Measurements from ENCODE around the gene ANTXRL.
"Not testable (repeated sequence)": the region's sequence is repeated elsewhere in the genome, so short reads cannot be mapped to it uniquely, and the experiment has no call there.

The ANTXRL gene

GRCh38 chr10:46286991-46287693, at the start of gene ANTXRL:
TSS of gene ANTXRL (plus strand) at chr10:46286997. CDS start at chr10:46287263, 266 bp downstream.
- DNase-seq: no peak

- no peak for DNase-seq
Observed at GRCh38 chr10:46237815-46238510, 48.8 kb upstream of the ANTXRL start.

GRCh38 chr10:46239247-46239646, 47.5 kb upstream of the ANTXRL start:
- DNase-seq: no peak

DNA sequence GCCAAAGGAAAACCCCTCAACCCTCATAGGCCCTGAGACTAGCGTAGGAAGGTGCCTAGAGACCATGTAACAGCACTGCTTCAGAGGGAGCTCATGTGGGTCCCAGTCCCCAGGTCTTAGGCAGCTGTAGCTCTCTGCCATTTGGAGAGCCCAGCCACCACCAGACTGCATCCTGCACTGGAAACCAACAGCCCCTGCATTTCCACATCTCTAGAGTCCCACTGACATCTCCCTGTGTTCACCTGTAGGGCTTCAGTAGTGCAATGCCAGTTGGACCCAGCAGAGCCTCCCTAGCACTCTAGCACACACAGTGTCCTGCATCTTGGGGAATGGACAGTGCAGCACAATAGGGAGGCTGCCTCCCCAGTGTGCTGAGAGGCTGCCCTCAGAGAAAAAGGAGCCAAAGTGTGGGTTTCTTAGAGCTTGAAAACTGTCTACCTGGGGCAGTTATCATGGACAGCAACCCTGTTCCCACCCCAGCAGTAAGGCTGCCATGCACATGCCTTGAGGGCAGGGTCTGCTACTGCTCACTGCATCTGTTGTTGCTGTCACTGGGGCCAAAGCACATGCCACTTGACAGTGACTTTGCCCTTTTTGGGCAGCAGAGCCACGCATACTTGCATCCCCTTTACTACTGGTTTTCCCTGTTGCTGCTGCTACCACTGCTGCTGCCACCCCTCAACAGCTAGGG, 46.7 kb upstream of the ANTXRL start:
- DNase-seq: no peak

DNA sequence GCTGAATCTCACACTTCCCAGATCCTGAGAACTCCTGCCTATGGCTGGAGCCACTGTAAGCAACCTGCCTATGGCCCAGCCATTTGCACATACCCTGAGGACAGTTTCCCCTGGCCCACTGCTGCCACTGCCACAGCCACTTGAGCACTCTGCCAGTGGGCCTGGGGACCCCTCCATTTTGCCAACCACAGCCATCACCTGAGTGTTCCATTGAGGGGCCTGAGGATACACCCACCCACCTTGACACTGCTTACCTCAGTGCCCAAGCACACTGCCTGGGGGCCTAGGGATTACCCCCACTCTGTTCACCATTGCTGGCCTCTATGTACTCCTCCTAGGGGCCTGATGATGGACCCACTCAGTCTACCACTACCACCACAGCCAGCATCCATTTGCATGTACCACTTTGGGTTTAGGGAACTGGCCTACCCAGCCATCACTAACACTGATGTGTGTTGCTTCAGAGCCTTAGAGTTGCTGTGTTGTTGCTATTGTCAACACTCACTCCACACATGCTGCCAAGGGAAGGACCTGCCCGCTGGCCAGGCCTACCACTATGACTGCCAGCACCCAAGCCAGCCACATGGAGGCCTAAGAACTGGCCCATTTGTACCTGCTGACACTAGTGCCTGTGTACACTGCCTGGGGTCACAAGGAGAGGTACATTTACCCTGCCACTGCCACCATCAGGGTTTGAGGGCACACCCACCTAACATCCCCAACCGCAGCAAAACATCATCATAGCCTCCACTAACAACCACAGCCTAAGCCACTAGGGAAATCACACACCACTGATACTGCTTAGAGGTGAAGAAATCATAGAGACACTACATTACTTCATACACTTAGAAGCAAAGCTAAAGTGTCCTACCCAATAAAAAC, 45.9 kb upstream of the ANTXRL start:
- no peak for DNase-seq

DNA sequence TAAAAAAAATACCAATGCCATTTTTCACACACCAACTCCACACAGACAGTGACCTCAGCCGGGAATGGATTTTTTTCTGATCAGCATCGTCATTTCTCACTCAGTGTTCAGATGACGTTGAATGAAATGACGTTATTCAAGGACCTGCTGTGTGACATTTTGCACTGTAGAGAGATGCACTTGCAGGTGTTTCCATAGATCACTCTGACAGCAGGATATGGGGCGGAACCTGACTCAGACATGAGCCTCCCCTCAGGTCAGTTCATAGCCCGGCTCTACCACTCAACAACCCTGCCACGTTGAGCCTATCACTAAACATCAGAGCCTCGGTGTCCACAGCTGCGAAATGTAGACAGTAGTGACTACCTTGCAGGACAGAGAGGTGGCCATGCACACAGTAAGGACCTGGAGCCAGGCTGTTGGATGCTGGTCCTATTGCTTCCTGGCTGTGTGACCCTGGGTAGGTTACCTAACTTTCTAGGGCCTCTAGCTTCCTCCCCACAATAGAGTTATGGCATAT, 41.4 kb upstream of the ANTXRL start:
- DNase-seq: no peak

GRCh38 chr10:46246400-46247180, 40.2 kb upstream of the ANTXRL start:
- DNase-seq: not testable (repeated sequence)

DNA sequence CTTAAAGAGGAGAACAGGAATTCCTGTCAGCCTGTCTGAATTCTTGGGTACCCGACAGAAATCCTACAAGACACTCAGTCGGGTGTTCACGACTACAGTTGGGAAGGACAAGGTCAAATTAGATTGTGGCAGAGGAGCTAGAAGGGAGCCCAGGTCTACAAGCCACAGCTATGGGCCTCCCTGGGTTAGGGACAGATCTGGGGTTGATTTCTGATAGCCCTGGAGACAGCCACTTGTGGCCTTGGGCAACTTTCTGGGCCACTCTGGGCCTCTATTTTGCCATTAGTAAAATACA, 39.7 kb upstream of the ANTXRL start:
- DNase-seq: no peak

- no peak for DNase-seq
Observed at GRCh38 chr10:46247808-46248569, 38.8 kb upstream of the ANTXRL start.

DNA sequence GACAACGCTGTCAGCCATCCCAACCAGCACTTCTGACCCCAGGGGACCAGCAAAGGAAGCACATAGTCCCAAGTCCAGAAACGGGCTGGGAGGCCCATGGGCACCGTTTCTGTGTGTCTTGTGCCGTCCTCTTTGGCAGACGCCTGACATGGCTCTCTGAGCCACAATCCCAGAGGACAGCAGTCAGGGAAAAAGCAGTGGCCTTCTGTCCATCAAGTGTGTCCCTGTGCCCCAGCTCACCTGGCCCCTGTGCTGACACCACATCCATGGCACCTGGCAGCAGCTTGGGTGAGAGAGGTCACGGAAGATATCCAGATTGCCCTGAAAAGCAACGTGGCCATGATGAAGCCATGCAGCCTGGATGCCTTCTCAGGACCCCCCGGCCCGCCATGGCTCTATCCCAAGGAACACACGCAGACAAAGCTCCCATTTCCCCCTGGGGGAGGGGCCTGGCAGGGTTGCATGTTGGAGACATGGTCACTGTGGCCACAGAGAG, 38.1 kb upstream of the ANTXRL start:
- DNase-seq: no peak

DNA sequence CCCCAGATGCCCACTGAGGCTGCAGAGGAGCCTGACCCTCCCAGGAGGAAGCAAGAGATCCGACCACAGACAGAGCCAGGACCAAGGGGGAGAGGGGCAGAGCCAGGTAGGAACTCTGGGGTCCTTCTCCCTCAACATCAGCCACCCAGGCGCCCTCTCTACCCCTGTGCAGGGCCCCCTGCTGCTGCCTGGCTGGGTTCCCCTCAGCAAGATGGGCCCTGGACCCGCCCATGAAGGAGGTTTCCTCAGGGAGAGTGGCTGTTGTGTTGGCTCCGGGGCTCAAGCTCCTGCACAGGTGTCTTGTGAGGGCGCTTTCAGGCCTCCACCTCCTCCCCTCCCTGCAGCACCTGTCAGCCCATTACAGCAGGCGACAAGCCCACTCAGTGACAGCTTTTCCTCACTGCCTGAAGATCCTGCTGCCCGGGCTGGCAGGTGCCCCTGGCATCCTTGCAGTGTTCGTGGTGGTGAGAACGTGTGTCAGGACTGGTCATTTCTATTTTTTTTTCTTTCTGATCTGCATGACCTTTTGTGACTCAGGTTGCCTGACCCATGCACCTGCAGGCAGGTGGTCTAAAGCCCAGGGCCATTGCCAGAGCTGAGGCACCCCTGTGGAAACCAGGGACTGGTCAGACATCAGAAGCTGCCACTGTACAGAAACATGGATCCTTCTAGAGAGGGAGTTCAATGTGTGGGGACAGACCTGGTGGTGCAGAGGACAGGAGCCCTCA, 37.0 kb upstream of the ANTXRL start:
- not testable (repeated sequence) for DNase-seq

- no peak for DNase-seq
Observed at GRCh38 chr10:46250481-46250880, 36.3 kb upstream of the ANTXRL start.

DNA sequence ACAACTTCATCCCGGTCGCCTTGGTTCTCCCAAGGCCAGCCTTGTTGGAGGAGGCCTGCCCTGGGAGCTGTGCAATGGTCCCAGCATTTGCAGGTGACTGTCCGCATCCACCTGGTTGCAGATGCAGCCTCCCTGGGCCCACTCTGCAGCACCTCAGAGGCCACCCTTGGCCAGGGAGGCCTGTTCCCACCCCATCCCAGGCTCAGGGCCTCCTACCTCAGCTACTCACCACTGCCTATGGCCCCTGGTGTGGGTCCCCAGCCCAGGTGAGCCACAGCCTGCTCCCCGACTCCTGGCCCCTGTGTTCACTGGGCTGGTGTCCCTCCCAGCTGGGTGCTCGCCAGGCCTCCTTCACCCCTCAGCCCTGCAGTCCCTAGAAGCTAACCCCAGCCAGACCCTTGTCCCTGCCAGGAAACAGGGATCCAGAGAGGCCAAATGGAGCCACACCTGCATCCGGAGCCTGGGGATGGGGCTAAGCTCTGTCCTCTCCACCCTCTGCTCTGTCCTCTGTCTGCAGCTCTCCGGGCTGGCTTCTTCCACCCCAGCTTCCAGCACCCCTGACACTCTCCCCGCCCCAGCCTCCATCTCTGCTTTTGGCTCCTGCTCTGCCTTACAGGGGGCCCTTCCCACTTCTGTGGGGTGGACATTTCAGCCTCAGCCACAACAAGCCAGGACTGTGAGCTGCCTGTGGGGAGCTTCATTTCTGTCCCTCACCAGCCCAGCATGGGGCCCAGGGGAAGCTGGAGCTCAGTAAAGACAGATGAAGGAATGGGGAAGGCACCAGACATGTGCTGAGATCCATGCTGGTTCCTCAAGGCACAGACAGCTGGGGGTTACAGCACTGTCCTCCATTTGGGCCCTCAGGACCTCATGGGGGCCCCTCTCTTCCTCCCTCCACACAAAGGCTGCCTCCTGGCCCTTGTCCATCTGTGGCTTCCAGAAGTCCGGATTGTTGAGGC, 35.6 kb upstream of the ANTXRL start:
- no peak for DNase-seq

DNA sequence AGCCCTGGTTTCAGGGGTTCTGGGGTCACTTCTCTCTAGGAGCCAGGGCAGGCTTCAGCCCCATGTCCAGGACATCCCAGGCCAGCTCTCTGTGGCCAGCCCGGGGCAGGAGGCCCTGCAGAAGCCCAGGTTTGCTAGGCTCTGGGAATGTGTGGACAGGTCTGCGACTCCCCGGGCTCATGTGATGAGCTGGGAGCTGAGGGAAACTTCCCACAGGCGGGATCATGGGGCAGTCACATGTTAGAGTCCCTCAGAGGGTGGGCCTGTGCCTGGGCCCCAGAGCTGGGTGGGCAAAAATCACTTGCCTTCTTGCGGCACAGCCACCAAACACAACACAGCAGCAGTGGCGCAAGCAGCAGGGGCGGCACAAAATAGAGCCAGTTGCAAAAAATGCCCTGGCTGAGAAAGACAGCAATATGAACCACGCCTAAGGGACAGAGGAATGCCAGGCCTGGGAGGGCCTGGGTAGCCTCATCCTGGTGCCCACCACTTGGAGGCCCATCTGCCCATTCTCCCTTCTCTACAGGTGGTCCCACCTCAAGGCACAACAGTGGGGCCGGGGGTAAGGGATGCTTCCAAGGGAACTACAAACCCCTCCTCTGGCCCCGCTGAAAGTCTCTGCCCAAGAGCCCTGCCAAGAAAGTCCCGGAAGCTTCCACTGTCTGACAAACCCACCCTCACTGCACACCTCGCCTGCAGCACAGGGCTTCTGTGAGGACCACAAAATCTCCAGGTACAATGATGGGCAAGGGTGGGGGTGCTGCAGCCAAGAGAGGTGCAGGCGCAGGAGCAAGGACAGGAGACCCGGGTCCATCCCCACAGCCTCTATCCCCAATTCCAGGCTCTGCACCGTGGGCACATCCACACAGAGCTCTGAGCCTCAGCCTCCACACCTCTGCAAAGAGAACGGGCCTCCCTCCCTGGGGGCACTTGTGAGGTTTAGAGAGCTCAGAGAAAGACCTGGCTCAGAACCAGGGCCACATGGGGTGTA, 34.6 kb upstream of the ANTXRL start:
- DNase-seq: no peak

DNA sequence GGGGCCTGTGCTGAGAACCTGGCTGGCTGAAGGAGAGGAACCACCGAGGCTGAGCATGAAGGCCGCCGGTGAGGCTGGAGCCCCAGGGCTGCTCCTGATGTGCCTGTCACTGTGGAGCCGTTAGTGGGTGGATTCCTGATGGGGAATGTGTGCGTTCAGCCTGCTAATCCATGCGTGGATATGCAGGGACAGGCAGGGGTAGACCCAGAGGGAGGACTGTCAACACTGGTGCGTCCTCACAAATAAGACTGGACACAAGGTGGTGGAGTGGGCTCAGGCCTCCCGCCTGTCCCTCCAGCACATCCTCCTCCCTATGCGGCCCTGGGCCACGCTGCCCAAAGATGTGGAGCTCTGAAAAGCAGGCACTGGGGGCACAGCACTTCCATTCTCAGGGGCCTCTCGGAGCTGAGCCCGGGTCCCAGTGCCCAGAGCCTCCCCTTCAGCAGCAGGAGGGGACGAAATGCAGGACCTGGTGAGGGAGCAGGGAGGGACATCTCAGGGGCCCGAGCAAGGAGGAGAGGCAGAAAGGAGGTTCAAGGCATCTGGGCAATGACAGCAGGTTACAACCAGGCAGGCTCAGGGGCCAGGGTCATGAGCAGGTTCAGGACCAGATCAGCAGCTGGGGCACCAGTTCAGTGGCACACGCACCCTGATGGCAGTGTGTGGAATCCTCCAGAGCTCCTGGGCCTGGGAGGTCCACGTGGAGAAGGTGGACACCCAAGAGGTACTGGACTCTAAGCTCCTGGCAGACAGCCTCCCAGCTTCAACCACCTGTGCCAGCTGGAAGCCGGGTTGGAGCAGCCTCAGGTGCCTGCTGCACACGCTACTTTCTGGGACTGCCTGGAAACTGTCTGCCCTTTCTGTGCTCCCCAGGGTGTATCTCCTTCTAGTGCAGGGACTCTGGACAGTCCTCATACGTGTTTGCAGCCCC, 33.5 kb upstream of the ANTXRL start:
- DNase-seq: no peak

DNA sequence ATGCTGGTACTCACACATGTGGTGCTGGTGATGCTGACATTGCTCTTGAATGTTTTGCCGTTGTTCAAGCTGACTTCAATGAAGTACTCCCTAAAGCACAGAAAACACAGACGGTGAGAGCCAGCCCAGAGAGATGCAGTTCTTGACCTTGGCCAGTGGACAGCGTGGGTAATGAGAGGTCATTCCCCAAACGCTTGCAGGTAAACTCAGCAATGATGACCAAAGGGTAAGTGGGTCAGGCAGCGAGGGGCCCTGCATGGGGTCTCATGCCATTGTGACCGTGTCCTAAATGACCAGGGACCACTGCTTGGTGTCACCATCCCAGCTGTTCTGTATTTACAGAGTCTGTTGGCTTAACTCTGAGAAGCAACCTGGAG, 32.8 kb upstream of the ANTXRL start:
- DNase-seq: no peak

GRCh38 chr10:46254467-46254866, 32.3 kb upstream of the ANTXRL start:
- no peak for DNase-seq

Data from NCI-H2081 (cell line).